Right lung (tissue), 5 donors: ENCODE data around the gene CAMK1D. TPM values are rescaled to one million over a fixed set of nuclear protein-coding genes. Genes with fewer than 3 reads are reported as not detected.
"Not testable (repeated sequence)": the region's sequence is repeated elsewhere in the genome, so short reads cannot be mapped to it uniquely, and the experiment has no call there.

Source experiments
- DNase-seq, 2 donors: peaks; one replicate each; pipeline ENCODE4 v3.0.0-alpha.2; 2013
- polyA plus RNA-seq, 5 donors: library from polyadenylated mRNA; unstranded; fragments of 120-200 nt; gene quantifications; one replicate each; pipeline versions ENCODE4 v1.2.1 to v1.2.3, GENCODE V29; 2013; ENCODE audit warnings: inconsistent platforms in 1 of 5, low replicate concordance in 1 of 5; ENCODE audit not compliant: insufficient read length in 5 of 5, insufficient read depth in 1 of 5

The CAMK1D gene
- polyA plus RNA-seq, 5 donors, result 3.6 to 5.4 (median 4.6) TPM

GRCh38 chr10:12492016-12492415 lies 142.7 kb downstream of the CAMK1D start:
- DNase-seq, result no peak

GRCh38 chr10:12497046-12497445 lies 147.7 kb downstream of the CAMK1D start:
- not testable (repeated sequence) for DNase-seq

GRCh38 chr10:12499076-12499986 lies 150.0 kb downstream of the CAMK1D start:
- no peak for DNase-seq

- DNase-seq, result no peak
Observed at GRCh38 chr10:12500381-12501303, 151.3 kb downstream of the CAMK1D start.

- DNase-seq, result no peak
Observed at GRCh38 chr10:12501324-12501723, 152.0 kb downstream of the CAMK1D start.

- DNase-seq, result no peak
Observed at GRCh38 chr10:12501841-12502525, 152.6 kb downstream of the CAMK1D start.

- no peak for DNase-seq
Observed at GRCh38 chr10:12502526-12503274, 153.4 kb downstream of the CAMK1D start.

GRCh38 chr10:12503311-12503710 lies 154.0 kb downstream of the CAMK1D start:
- no peak for DNase-seq

GRCh38 chr10:12504176-12504575 lies 154.8 kb downstream of the CAMK1D start:
- no peak for DNase-seq

GRCh38 chr10:12504628-12505027 lies 155.3 kb downstream of the CAMK1D start:
- no peak for DNase-seq

- DNase-seq, result no peak
Observed at GRCh38 chr10:12505683-12506082, 156.3 kb downstream of the CAMK1D start.

- DNase-seq, result no peak
Observed at GRCh38 chr10:12507165-12507850, 158.0 kb downstream of the CAMK1D start.

GRCh38 chr10:12508165-12508564 lies 158.8 kb downstream of the CAMK1D start:
- no peak for DNase-seq

- no peak for DNase-seq
Observed at GRCh38 chr10:12509016-12509793, 159.9 kb downstream of the CAMK1D start.

- DNase-seq, result no peak
Observed at GRCh38 chr10:12509794-12510100, 160.4 kb downstream of the CAMK1D start.

- DNase-seq, result no peak
Observed at GRCh38 chr10:12510501-12510941, 161.2 kb downstream of the CAMK1D start.

GRCh38 chr10:12510984-12511383 lies 161.6 kb downstream of the CAMK1D start:
- DNase-seq, result no peak

- DNase-seq, result no peak
Observed at GRCh38 chr10:12511651-12512050, 162.3 kb downstream of the CAMK1D start.

GRCh38 chr10:12512332-12513002 lies 163.1 kb downstream of the CAMK1D start:
- DNase-seq, result no peak
